SKM-1 (cell line): ENCODE measurements around the gene SCAPER.

Experiments
- DNase-seq: peaks from one replicate; lab custom pipeline; 2025; ENCODE audit not compliant: unreplicated experiment; lab: John Stamatoyannopoulos, UW

SCAPER gene

DNA sequence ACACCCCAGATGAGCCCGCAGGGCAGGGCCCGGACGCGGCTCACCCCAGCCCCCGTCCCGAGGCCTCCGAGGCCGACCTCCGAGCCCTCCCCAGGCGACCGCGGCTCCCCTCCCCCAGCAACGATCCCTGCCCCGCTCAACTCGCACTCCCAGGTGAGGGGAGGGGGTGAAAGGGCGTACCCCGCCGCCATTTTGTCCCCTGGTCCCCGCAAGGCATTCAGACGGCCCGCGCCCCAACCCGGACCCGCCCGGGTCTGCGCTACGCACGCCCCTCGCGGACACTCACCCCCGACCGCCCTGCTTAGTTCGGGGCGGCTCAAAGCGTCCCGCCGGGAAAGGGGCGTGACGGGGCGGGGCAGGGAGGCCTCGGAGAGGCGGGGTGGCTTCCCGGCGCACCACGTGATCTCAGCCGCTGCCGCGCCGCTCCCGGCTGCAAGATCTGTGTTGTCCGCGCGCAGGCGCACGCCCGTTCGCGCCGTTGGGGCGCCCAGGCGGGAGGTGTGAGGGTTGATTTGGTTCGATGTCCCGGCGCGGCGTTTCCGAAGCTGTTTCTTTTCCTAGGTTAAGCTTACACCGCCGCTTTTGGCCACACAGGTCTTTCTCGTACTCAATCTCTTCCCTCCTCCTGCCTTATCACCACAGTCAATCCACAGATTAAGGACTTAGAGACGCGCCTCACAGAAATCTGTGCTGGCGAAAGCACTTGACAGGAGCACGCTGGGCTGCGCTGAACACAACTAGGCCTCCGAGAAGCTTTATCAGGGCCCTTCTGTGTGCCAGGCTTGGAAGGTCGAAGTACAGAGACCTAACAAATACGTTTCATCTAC, at the start of gene SCAPER:
TSS of gene SCAPER (minus strand) at position 328 of the 827 bp plus-strand sequence. CDS start 21,523 bp downstream, outside the sequence.
- DNase-seq = peak; percentile 90

- DNase-seq = no peak
Measured at GRCh38 chr15:76954744-76955143, 49.6 kb upstream of the SCAPER start.

GRCh38 chr15:76953913-76954312, 48.8 kb upstream of the SCAPER start:
- no peak for DNase-seq

- DNase-seq = no peak
Measured at GRCh38 chr15:76951220-76951619, 46.1 kb upstream of the SCAPER start.

- DNase-seq = no peak
Measured at GRCh38 chr15:76947454-76947853, 42.3 kb upstream of the SCAPER start.

DNA sequence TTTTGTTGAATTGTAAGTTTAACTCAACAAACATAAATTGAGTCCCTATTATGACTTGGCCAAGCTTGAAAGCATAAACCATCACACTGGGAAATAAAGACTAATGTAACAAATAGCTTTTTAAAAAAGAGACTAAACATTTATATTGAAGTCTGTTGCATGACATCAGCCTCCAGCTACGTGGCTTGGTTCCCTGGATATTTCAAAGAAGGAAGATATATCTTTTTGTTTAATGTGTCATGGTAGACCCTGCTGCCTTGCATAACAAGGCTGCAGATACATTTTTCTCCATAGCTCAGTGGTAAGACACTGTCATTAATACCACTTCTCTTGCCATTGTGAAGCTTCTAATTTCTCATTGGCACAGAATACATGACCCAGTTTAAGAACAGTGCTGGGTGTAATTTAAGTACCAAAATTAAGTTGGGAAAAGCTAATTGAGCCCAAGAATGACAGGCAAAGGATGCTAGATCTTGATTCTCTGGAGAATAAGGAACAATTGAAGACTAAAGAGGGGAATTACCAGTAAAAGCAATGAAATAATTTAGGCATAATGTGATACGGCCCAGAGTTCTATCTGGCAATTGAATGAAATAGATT, 40.5 kb upstream of the SCAPER start:
- no peak for DNase-seq

DNA sequence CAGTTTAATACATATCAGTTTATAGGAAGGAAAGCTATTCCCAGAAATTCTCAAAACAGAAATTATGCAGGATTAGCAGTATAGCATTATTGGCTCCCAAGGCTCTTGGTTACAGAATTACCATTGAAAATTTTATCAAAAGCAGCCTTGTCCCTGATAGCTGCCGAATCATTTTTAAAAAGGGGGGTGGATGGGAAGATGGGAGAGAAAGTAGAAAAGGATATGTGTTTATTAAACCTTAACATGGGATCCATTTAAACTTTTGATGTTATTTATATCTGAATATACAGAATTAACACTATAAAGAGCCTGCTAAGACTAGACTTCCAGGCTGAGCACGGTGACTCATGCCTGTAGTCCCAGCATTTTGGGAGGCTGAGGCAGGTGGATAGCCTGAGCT, 37.2 kb upstream of the SCAPER start:
- DNase-seq = no peak

DNA sequence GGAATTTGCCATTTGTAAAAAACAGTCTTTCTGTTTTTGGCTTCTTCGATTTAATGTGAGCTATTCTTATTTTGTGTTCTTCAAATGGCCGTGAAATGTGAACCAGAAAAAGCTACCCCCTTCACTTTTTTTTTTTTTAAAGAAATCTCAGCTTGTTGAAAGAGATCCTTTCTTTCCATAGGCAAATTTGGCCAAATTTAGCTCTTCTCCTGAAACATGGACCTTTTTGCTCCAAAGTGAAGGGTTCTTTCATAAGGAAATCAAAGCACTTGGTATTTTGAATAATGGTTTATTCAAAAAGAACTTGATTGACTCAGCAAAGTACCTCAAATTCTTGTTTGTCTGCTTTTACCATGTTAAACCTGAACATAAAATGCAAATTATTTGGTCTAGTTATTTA, 36.5 kb upstream of the SCAPER start:
- DNase-seq = no peak

DNA sequence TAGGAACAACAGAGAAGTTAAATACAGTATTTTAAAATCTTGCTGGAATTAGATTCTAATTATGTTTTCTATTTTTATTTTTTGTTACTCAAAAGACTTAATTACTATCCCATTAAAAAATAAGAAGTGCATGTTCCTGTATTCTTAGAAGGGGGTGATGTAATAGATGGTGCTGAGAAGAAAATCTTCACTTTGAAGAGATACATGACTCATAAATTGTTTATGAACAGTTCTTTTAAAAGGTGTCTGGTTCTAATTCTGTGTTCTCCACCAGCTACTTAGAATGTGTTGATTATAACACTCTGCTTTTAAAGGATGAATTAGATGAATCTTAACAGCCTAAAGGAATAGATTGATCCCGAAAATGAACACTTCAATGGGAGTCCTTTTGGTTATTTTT, 34.6 kb upstream of the SCAPER start:
- no peak for DNase-seq

DNA sequence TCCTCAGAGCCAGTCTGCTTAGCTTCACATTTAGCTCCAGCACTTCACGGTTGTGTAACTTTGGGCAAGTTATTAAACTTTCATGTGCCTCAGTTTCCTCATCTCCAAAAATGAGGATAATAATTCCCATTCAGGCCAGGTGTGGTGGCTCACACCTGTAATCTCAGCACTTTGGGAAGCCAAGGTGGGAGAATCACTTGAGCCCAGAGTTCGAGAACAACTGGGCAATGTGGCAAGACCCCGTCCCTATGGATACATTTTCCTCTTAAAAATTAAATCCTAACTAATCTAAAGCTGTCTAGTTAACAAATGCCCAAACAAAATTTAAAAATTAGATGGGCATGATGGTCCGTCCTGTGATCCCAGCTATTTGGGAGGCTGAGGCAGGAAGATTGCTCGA, 33.6 kb upstream of the SCAPER start:
- no peak for DNase-seq

DNA sequence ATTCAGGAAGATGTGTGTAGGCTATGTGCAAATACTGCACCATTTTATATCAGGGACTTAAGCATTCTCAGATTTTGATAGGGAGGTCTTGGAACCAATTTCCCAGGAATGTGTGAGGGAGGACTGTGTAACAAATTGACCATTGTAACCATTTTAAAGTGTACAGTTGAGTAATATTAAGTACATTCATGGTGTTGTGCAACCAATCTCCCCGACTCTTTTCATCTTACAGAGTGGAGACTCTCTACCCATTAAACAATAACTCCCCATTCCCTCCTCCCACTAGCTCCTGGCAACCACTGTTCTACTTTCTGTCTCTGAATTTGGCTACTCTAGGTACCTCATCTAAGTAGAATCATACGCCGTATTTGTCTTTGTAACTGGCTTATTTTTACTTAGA, 31.5 kb upstream of the SCAPER start:
- DNase-seq = no peak

- no peak for DNase-seq
Measured at GRCh38 chr15:76935620-76936019, 30.5 kb upstream of the SCAPER start.

GRCh38 chr15:76932135-76932966, 27.2 kb upstream of the SCAPER start:
- DNase-seq = no peak

- DNase-seq = peak; percentile 90
Measured at GRCh38 chr15:76931397-76932134, 26.4 kb upstream of the SCAPER start, which contains the start of gene RCN2. Gene RCN2 (plus strand): TSS chr15:76931749. CDS start chr15:76931842, 93 bp downstream.

DNA sequence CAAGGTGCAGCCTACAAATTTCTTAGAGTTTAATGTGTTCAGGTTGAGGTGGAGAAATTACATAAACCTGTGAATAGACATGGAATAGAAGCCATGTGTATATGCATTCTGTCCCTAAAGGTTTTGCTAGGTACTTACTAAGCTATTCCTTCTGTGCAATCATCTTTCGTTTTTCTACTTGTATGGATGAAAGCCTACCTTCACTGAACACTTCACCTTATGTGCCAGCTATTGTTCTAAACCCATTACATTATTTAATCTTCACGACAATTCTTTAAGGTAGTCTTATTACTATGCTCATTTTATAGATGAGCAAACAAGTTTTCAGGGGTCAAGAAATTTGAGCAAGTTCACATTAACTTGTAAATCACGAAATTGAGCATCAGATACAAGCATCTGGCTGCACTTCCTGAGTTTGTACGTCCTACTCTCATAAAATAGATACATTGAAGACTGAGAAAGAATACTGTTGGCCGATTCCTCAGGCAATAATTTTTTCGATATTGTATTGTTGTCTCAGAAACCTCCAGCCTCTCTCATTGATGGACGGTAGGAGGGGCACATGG, 25.8 kb upstream of the SCAPER start:
- DNase-seq = no peak

- no peak for DNase-seq
Measured at GRCh38 chr15:76929011-76929760, 24.0 kb upstream of the SCAPER start.

- DNase-seq = no peak
Measured at GRCh38 chr15:76928201-76928600, 23.1 kb upstream of the SCAPER start.

DNA sequence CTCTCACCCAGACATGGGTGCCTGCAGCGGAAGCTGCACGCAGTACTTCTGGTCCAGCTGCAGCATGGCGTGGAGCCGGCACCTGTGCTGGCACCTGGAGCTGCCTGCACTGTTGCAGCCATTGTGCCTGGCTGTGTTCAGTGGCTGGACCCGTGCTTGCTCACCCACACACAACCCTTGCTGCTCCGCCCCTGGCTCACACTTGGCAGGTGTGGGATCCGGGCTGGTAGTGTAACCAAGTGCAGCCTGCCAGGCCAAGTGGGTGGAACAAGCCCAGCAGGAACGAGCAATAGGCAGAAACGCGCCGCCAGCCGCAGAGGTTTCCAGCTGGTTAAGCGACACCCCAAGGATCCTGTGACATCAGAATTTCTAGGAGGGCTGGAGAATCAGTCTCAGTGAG, 11.2 kb upstream of the SCAPER start:
- DNase-seq = no peak

GRCh38 chr15:76913737-76914136, 8.6 kb upstream of the SCAPER start:
- DNase-seq = no peak

DNA sequence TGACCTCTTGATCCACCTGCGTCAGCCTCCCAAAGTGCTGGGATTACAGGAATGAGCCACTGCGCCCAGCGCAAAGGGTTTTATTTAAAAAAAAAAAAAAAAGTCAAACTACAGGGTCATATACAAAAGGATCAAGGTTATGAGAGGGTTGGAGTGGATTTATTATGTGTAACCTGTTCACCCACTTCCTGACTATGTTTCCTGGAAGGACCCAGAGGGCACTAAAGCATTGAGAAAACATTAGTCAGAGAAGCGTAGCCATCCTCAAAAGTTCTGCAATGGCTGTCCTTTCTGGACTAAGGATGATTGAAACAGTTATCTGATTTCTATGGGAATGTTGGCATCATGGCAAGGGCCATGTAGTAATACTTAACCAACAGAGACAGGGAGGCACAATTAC, 7.3 kb upstream of the SCAPER start:
- no peak for DNase-seq
